ENCODE data around the gene DCUN1D1. TPM values are rescaled to one million over a fixed set of nuclear protein-coding genes. Genes with fewer than 3 reads are reported as not detected.

Gene DCUN1D1
- total and polyA plus RNA-seq, 10 of the 15 experiments (the other 5 are each of a cell fraction or from before 2014, with no cell fraction given), result 19.8 to 47.4 (median 30.8) TPM

DNA sequence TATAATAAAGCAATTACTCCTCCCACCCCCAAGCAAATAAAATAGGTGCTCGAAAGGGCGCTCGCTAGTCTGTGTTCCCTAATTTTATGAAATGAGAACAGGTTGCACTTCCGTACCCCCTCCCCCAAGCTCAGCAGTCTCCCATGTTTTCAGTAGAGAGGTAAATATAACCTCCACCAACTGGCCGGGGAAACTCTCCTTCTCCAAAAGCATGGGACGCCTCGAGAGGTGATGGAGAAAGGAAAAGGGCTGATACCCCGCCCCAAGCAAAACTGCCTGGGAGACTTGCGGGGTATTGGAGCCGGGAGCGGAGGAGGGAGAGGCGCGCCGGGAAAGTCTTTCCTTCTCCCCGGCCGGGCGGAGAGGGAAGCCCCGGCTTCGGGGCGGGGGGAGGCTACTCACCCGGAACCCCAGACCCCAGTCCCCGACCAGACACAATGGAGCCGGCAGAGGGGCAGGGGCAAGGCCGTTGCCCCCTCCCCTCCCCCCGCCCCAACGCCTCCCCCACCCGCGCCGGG is 605 bp downstream of the DCUN1D1 start:
- SMC1A ChIA-PET (ENCODE audit: uncharacterized antibody, unreplicated experiment), result interaction anchor here (1.7 to 2.6 kb wide), 3 partner anchors 10 to 63 kb away, joined by 4 to 23 read pairs (median 8); no protein-coding TSS in a partner anchor
- intact Hi-C loops (cut with micrococcal nuclease; ENCODE audit: unreplicated experiment), result loop anchor here (5.0 to 10.0 kb wide), 2 partner anchors 118 to 575 kb away; partner anchors contain the start of genes KLHL6 and MCCC1
- Histone ChIP-seq H3K9me3 (replicated peaks; ENCODE audit: control insufficient read depth, insufficient read depth, low read length) (no peaks in the 10 kb centered on the region), H3K4me3 (peak overlapping the region; percentile 85), H4K20me1 (ENCODE audit: control insufficient read depth, insufficient read depth) (0 out of 2 replicates have a peak, but pooled peaks cover 4% of the 10 kb centered on the region), H3K4me2 (ENCODE audit: control insufficient read depth, insufficient read depth) (peak overlapping the region; percentile 82), H3K9ac (ENCODE audit: control insufficient read depth, insufficient read depth, low read length) (peak overlapping the region; percentile 78), H3K27ac (ENCODE audit: control insufficient read depth, insufficient read depth) (peak overlapping the region; percentile 53), H3K36me3 (ENCODE audit: control insufficient read depth in 2 of 2, insufficient read depth in 2 of 2, low read length in 1 of 2) (no peaks in the 10 kb centered on the region), H3K27me3 (replicated peaks in 1 of 2; ENCODE audit: control insufficient read depth in 2 of 2, insufficient read depth in 2 of 2, low read length in 1 of 2) (no peaks in the 10 kb centered on the region), H2AFZ (ENCODE audit: control insufficient read depth, low read depth, low read length) (peak overlapping the region; percentile 3), H3K4me1 (ENCODE audit: control insufficient read depth, insufficient read depth, low read length) (peaks cover 9% of the 10 kb centered on the region), H3K79me2 (ENCODE audit: control insufficient read depth, insufficient read depth, low read length) (peaks cover 41% of the 10 kb centered on the region)
- POLR2A ChIA-PET, result interaction anchor here (1.0 to 1.3 kb wide), 3 partner anchors 10 to 59 kb away, joined by 3 to 5 read pairs (median 4); no protein-coding TSS in a partner anchor
- 3% methylated on average over 10 of the region's 29 CpGs for WGBS (ENCODE audit: insufficient coverage, insufficient replicate concordance, low lambda C conversion rate, missing lambda C conversion rate)
- DNase-seq (ENCODE audit: low read depth, low spot score), result no peak
- RAD21 ChIA-PET (ENCODE audit: unreplicated experiment), result interaction anchor here (0.6 to 1.5 kb wide), 3 partner anchors 18 to 72 kb away, joined by 3 read pairs; no protein-coding TSS in a partner anchor
- peak; percentile 31 for ATAC-seq
- TF ChIP-seq RB1 (IDR thresholded peaks at IDR 0.05; ENCODE audit: borderline replicate concordance) (no peak), RELB (IDR thresholded peaks at IDR 0.05; ENCODE audit: low read depth) (peak; percentile 31; the same call in 1 of the 2 replicates), YY1 (IDR thresholded peaks at IDR 0.05; ENCODE audit: low read depth, low read length) (0 out of 2 replicates have a peak, but pooled peaks have one; percentile 14), SPI1 (IDR thresholded peaks at IDR 0.05; ENCODE audit: borderline replicate concordance, insufficient read depth, low read depth, low read length) (peak; percentile 48; the same call in 1 of the 2 replicates), IKZF2 (IDR thresholded peaks at IDR 0.05) (peak; percentile 24 to 43; a peak in 2 of 4 replicates), FOXK2 (IDR thresholded peaks at IDR 0.05) (no peak)
- TF ChIP-seq, protein P1, sequence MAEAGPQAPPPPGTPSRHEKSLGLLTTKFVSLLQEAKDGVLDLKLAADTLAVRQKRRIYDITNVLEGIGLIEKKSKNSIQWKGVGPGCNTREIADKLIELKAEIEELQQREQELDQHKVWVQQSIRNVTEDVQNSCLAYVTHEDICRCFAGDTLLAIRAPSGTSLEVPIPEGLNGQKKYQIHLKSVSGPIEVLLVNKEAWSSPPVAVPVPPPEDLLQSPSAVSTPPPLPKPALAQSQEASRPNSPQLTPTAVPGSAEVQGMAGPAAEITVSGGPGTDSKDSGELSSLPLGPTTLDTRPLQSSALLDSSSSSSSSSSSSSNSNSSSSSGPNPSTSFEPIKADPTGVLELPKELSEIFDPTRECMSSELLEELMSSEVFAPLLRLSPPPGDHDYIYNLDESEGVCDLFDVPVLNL (IDR thresholded peaks at IDR 0.05; ENCODE audit: low read depth, low read length), result no peak
- BruUV-seq (replicated peaks), result no TSS peak
- CTCF ChIA-PET, result interaction anchor here (0.6 to 2.5 kb wide), 4 partner anchors 10 to 69 kb away, joined by 3 to 12 read pairs (median 6); no protein-coding TSS in a partner anchor
- no peak for FAIRE-seq
- in situ Hi-C loops (cut with MboI), result no loop called here
